Kidney capillary endothelial cell (primary cell): ENCODE results near the gene F9.

ENCODE experiments used
- DNase-seq: peaks from one replicate; pipeline ENCODE4 v3.0.0-alpha.2; 2018; ENCODE audit warnings: low spot score

Gene F9

GRCh38 chrX:139600105-139600504 is 69.6 kb downstream of the F9 start:
- no peak for DNase-seq
